OCI-LY1 (cell line): Measurements from ENCODE around the gene NACC2.

Source experiments
- H2AFZ ChIP-seq: fragments of 200-600 bp; sonication (generic), shearing (Covaris generic); 2 replicates; pipeline ENCODE4 v1.6.0; 2014; ENCODE audit warnings: antibody characterized with exemption, mild to moderate bottlenecking, low read length
- H3F3A ChIP-seq: fragments of 200-600 bp; sonication (generic), shearing (Covaris generic); 2 replicates; pipeline ENCODE4 v1.6.0; 2014; ENCODE audit warnings: mild to moderate bottlenecking, antibody characterized with exemption, low read length, moderate library complexity; ENCODE audit not compliant: insufficient read depth
- H3K27ac ChIP-seq: fragments of 200-600 bp; sonication (generic); 2 replicates; pipeline ENCODE4 v1.5.1; 2014; ENCODE audit warnings: low read length, mixed run types, mild to moderate bottlenecking, low read depth; ENCODE audit not compliant: poor library complexity, severe bottlenecking
- H3K27me3 ChIP-seq: fragments of 200-600 bp; sonication (generic); 2 replicates; pipeline ENCODE4 v1.6.0; 2014; ENCODE audit warnings: antibody characterized with exemption, mild to moderate bottlenecking, low read length, moderate library complexity; ENCODE audit not compliant: insufficient read depth
- H3K36me3 ChIP-seq: fragments of 200-600 bp; sonication (generic); 2 replicates; pipeline ENCODE4 v1.6.1; 2014; ENCODE audit warnings: mild to moderate bottlenecking, antibody characterized with exemption, low read length, moderate library complexity, mixed read lengths; ENCODE audit not compliant: insufficient read depth
- H3K4me1 ChIP-seq: fragments of 200-600 bp; sonication (generic); 2 replicates; pipeline ENCODE4 v1.5.1; 2014; ENCODE audit warnings: mild to moderate bottlenecking, low read length, moderate library complexity; ENCODE audit not compliant: insufficient read depth, severe bottlenecking
- H3K4me2 ChIP-seq: fragments of 200-600 bp; sonication (generic), shearing (Covaris generic); 2 replicates; pipeline ENCODE4 v1.6.1; 2014; ENCODE audit warnings: low read length
- H3K4me3 ChIP-seq: fragments of 200-600 bp; sonication (generic); 2 replicates; pipeline ENCODE4 v1.5.1; 2014; ENCODE audit warnings: low read length, low read depth, mild to moderate bottlenecking, mixed read lengths; ENCODE audit not compliant: poor library complexity, severe bottlenecking
- H3K79me2 ChIP-seq: fragments of 200-600 bp; shearing (Covaris generic); 2 replicates; pipeline ENCODE4 v1.6.1; 2016; ENCODE audit warnings: mixed run types, low read length, mixed read lengths; ENCODE audit not compliant: insufficient read depth
- H3K9ac ChIP-seq: fragments of 200-600 bp; sonication (generic), shearing (Covaris generic); 2 replicates; pipeline ENCODE4 v1.6.1; 2014; ENCODE audit warnings: mild to moderate bottlenecking, low read length, mixed read lengths
- H3K9me2 ChIP-seq: fragments of 200-600 bp; sonication (generic), shearing (Covaris generic); 2 replicates; pipeline ENCODE4 v1.6.1; 2014; ENCODE audit warnings: low read depth, mild to moderate bottlenecking, low read length, mixed read lengths
- H3K9me3 ChIP-seq: fragments of 200-600 bp; shearing (Covaris generic); 2 replicates; pipeline ENCODE4 v1.6.1; 2014; ENCODE audit warnings: low read length, mixed read lengths
- H4K20me1 ChIP-seq: fragments of 200-600 bp; sonication (generic), shearing (Covaris generic); 2 replicates; pipeline ENCODE4 v1.6.0; 2016; ENCODE audit warnings: mild to moderate bottlenecking, low read length; ENCODE audit not compliant: insufficient read depth
- EZH2 ChIP-seq: fragments of 200-600 bp; sonication (generic), shearing (Covaris generic); IDR thresholded peaks from 2 replicates; pipeline ENCODE4 v1.8.0; 2017; ENCODE audit warnings: borderline replicate concordance, mixed run types, mild to moderate bottlenecking, antibody characterized with exemption, low read length, moderate library complexity, mixed read lengths
- TF ChIP-seq, protein P1 (sequence below): fragments of 200-600 bp; sonication (generic), shearing (Covaris generic); IDR thresholded peaks from 2 replicates; pipeline ENCODE4 v1.5.1; 2017; ENCODE audit warnings: mild to moderate bottlenecking, antibody characterized with exemption, low read length, moderate library complexity, mixed read lengths

NACC2 gene

DNA sequence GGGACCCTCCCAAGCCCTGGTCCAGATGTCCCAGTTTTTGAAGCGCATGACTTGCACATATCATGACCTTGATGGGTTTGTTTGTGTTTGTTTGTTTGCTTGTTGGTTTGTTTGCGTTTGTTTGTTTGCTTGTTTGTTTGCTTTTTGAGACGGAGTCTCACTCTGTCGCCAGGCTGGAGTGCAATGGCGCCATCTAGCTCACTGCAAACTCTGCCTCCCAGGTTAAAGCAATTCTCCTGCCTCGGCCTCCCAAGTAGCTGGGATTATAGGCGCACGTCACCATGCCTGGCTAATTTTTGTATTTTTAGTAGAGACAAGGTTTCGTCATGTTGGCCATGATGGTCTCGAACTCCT, 120.9 kb downstream of the NACC2 start:
- no peaks in the 10 kb centered on the region for H4K20me1 ChIP-seq
- no peaks in the 10 kb centered on the region for H3K36me3 ChIP-seq
- no peak overlapping the region for H3K4me3 ChIP-seq
- no peaks in the 10 kb centered on the region; the same call in 1 of the 2 replicates for H3K27me3 ChIP-seq
- H3K4me1 ChIP-seq = no peaks in the 10 kb centered on the region
- H3K4me2 ChIP-seq = no peak overlapping the region
- no peak for TF ChIP-seq EZH2
- H3F3A ChIP-seq = no peaks in the 10 kb centered on the region
- no peak overlapping the region for H3K27ac ChIP-seq
- H3K9ac ChIP-seq = no peak overlapping the region
- no peak overlapping the region for H2AFZ ChIP-seq
- H3K9me3 ChIP-seq = no peaks in the 10 kb centered on the region
- no peaks in the 10 kb centered on the region for H3K9me2 ChIP-seq
- no peaks in the 10 kb centered on the region for H3K79me2 ChIP-seq

DNA sequence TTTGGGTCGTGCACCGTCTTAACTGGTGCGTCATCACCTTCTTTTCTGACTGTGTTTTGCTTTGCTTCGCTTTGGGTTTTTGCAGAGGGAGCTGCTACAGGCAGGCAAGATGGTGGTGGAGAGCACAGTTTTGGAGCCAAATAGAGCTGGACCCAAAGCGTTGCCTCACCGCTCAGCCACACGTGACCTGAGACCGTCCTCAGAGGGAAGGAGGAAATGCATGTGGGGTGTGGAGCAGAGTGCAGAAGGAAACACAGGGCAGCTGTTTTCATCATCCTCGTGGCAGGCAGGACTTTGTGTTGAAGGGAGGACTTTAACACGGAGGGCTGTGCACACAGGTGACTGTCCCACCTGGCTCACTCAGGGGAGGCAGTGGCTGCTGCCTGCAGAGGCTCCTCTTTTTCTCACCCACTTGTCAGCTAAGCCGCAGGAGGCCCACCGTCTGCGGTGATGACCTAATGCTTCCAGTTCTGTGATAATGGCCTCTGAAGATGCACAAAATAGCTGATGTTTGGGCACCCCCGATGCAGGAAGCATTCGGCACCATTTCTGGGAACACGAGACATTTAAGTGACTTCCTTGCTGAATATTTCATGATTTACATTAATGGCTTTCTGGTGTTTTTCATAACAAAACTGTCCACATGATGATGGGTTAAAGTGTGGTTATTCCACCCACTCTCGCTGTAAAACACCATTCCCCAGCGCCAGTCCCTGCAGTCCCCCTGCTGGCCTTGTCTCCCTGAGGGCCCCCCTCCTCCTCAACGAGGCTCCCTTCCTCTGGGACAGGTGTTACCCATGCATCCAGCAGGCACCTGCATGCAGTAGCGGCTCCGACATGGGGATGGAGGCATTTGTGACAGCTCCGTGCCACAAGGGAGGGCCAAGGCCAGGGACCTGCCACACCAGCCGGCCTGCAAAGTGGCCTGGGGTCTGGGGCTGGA, 121.5 kb downstream of the NACC2 start:
- Histone ChIP-seq H3K36me3 (no peaks in the 10 kb centered on the region), H3K27me3 (no peaks in the 10 kb centered on the region; the same call in 1 of the 2 replicates), H3K79me2 (no peaks in the 10 kb centered on the region), H3F3A (no peaks in the 10 kb centered on the region), H2AFZ (no peak overlapping the region), H4K20me1 (no peaks in the 10 kb centered on the region), H3K9ac (no peak overlapping the region), H3K4me3 (no peak overlapping the region), H3K9me2 (no peaks in the 10 kb centered on the region), H3K9me3 (no peaks in the 10 kb centered on the region), H3K4me1 (no peaks in the 10 kb centered on the region), H3K27ac (no peak overlapping the region), H3K4me2 (no peak overlapping the region)
- TF ChIP-seq, protein P1, sequence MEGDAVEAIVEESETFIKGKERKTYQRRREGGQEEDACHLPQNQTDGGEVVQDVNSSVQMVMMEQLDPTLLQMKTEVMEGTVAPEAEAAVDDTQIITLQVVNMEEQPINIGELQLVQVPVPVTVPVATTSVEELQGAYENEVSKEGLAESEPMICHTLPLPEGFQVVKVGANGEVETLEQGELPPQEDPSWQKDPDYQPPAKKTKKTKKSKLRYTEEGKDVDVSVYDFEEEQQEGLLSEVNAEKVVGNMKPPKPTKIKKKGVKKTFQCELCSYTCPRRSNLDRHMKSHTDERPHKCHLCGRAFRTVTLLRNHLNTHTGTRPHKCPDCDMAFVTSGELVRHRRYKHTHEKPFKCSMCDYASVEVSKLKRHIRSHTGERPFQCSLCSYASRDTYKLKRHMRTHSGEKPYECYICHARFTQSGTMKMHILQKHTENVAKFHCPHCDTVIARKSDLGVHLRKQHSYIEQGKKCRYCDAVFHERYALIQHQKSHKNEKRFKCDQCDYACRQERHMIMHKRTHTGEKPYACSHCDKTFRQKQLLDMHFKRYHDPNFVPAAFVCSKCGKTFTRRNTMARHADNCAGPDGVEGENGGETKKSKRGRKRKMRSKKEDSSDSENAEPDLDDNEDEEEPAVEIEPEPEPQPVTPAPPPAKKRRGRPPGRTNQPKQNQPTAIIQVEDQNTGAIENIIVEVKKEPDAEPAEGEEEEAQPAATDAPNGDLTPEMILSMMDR = no peak
- TF ChIP-seq EZH2 = no peak

DNA sequence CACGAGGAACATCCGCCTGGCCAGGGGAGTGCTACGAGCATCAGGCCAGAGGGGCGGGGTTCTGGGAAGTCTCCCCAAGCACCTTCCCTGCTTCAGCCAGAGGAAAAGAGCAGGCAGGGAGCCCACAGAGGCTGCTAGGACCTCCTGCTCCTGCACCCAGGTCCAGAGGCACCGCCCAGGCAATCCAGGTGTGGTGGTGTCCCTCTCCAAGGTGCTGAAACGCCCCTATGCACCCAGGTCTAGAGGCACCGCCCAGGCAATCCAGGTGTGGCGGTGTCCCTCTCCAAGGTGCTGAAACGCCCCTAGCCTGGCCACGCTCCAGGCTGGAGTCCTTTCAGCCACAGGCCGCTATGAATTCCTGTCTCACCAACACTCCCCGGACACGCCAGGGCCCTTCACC, 123.2 kb downstream of the NACC2 start:
- H3K27me3 ChIP-seq = no peaks in the 10 kb centered on the region; the same call in 1 of the 2 replicates
- H3K9me3 ChIP-seq = no peaks in the 10 kb centered on the region
- no peaks in the 10 kb centered on the region for H4K20me1 ChIP-seq
- H3K27ac ChIP-seq = no peak overlapping the region
- TF ChIP-seq EZH2 = no peak
- TF ChIP-seq, protein P1 = no peak
- H3K36me3 ChIP-seq = no peaks in the 10 kb centered on the region
- H3K4me1 ChIP-seq = no peaks in the 10 kb centered on the region
- H2AFZ ChIP-seq = no peak overlapping the region
- H3K4me3 ChIP-seq = no peak overlapping the region
- no peaks in the 10 kb centered on the region for H3K9me2 ChIP-seq
- H3F3A ChIP-seq = no peaks in the 10 kb centered on the region
- H3K79me2 ChIP-seq = no peaks in the 10 kb centered on the region
- no peak overlapping the region for H3K9ac ChIP-seq
- no peak overlapping the region for H3K4me2 ChIP-seq
